ENCODE results near the gene SLC7A8.

DNA sequence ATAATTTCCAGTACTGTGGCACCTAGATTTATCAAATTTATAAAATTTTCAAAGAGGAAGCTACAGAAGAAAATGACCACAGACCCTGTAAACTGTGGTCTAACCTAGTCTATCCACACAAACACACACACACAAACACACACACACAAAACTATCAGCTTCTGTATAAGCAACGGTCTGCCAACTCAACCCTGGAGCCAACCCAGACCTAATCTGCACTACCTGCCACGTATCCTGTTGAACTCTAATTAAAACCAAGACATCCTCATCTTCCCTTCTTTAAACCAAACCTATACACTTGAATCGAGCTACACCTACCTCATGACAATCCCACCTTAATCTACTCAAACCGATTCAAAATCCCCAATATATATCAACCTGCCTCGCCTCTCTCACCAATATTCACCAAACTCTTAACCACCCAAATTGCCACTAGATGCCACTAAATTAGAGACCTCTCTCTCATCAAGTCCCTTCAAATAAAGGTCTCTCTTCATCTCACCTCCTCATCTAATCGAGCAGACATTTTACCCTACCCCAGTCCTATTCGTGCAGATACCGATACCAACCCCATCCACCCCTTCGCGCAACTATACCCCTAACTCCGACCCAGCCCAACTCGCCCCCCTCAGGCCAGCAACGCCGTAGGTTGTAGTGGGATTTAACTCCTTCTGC is 89.3 kb downstream of the SLC7A8 start:
- TF ChIP-seq CTCF (IDR thresholded peaks at IDR 0.05) = no peak
- no peak for TF ChIP-seq POLR2AphosphoS5 (IDR thresholded peaks at IDR 0.05; ENCODE audit: low read depth, low read length)
